Fibroblast of skin of scalp (primary cell): Measurements from ENCODE around the gene PGS1.

ENCODE experiments used
- DNase-seq: peaks from one replicate; pipeline ENCODE4 v3.0.0-alpha.2; 2013

The PGS1 gene

GRCh38 chr17:78347453-78347852, 31.0 kb upstream of the PGS1 start:
- no peak for DNase-seq

GRCh38 chr17:78348055-78348770, 30.2 kb upstream of the PGS1 start:
- DNase-seq: no peak

- DNase-seq: no peak
These were observed 28.4 kb upstream of the PGS1 start for GRCh38 chr17:78349891-78350642.

- DNase-seq: peak; percentile 87
These were observed 26.9 kb upstream of the PGS1 start for GRCh38 chr17:78351449-78352006.

- DNase-seq: no peak
These were observed 24.6 kb upstream of the PGS1 start for GRCh38 chr17:78353834-78354233.

GRCh38 chr17:78355045-78355641, 23.3 kb upstream of the PGS1 start:
- DNase-seq: no peak

GRCh38 chr17:78355701-78356100, 22.7 kb upstream of the PGS1 start:
- DNase-seq: no peak

- peak; percentile 82 for DNase-seq
These were observed 22.2 kb upstream of the PGS1 start for GRCh38 chr17:78356101-78356713.

- peak; percentile 80 for DNase-seq
These were observed 21.3 kb upstream of the PGS1 start for GRCh38 chr17:78357177-78357586.

- no peak for DNase-seq
These were observed 20.5 kb upstream of the PGS1 start for GRCh38 chr17:78357672-78358537.

- DNase-seq: no peak
These were observed 19.7 kb upstream of the PGS1 start for GRCh38 chr17:78358538-78359320.

GRCh38 chr17:78359321-78359996, 19.0 kb upstream of the PGS1 start:
- peak; percentile 58 for DNase-seq

- DNase-seq: peak; percentile 99
These were observed 18.5 kb upstream of the PGS1 start, which contains the start of gene SOCS3 for GRCh38 chr17:78359997-78360370. Gene SOCS3, minus strand, starts transcription at chr17:78360077. Its CDS starts 982 bp downstream, at chr17:78359095.

GRCh38 chr17:78360371-78361224, 17.9 kb upstream of the PGS1 start:
- DNase-seq: peak; percentile 86

- DNase-seq: no peak
These were observed 17.2 kb upstream of the PGS1 start for GRCh38 chr17:78361225-78361701.

GRCh38 chr17:78362232-78362631, 16.2 kb upstream of the PGS1 start:
- DNase-seq: no peak

- no peak for DNase-seq
These were observed 15.8 kb upstream of the PGS1 start for GRCh38 chr17:78362671-78363070.

- no peak for DNase-seq
These were observed 13.8 kb upstream of the PGS1 start for GRCh38 chr17:78364436-78365281.
